H1 (cell line): ENCODE results near the gene CCDC78.

Experiments used
- CBX8 ChIP-seq: fragments of 300-800, 300-1000 bp; sonication (generic); IDR thresholded peaks from 2 replicates; pipeline ENCODE4 v1.7.1; 2016; ENCODE audit warnings: low read depth, low read length, borderline replicate concordance
- CEBPB ChIP-seq: IDR thresholded peaks from 2 replicates; pipeline ENCODE4 v1.6.1; 2012; ENCODE audit warnings: low read depth, low read length
- POLR2AphosphoS5 ChIP-seq: IDR thresholded peaks from 2 replicates; pipeline ENCODE4 v1.6.1; 2011; ENCODE audit warnings: low read depth, low read length

DNA sequence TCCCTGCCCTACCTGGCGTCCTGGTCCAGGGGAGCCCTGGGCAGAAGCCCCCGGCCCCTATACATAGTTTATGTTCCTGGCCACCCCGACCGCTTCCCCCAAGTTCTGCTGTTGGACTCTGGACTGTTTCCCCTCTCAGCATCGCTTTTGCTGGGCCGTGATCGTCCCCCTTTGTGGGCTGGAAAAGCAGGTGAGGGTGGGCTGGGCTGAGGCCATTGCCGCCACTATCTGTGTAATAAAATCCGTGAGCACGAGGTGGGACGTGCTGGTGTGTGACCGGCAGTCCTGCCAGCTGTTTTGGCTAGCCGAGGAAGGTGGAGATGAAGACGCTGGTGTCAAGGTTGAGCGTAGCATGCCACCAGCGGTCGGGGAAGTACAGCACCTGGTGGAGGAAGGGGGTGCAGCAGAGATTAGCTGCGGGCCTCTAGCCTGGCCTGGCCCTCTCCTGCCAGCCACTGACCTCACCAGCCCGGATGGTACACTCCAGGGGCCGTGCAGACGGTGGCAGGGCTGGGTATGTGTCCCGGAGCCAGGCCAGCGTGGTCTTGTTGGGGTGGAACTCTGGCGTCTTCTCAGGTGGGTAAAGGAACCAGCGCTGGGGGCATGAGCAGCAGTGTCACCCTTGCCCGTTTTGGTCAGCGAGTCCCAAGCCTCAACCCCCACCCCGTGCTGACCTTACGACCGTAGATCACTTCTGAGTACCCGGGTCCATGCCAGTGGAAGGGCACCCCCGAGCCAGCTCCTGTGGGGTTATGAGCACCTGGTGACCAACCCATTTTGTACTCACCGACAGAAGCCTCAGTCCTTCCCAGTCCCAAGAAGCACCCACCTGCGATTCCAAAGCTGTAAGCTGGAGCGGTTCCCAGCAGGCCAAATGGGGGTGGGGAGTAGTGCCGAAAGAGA, 43.5 kb downstream of the CCDC78 start:
- no peak for TF ChIP-seq CBX8
- no peak for TF ChIP-seq CEBPB
- TF ChIP-seq POLR2AphosphoS5, result 0 out of 2 replicates have a peak, but pooled peaks have one; percentile 41
